BJ (cell line): ENCODE results near the gene MFF. TPM values are rescaled to one million over a fixed set of nuclear protein-coding genes. Genes with fewer than 3 reads are reported as not detected.

Experiments used
- CTCF ChIA-PET: fragments of 350-600 bp; formaldehyde crosslinking; extraction: SDS; loops from one replicate; lab custom pipeline; 2021; ENCODE audit warnings: antibody characterized with exemption, inconsistent platforms; lab: Yijun Ruan, JAX
- POLR2A ChIA-PET: fragments of 300-600 bp; sonication (Branson Sonifier 250); formaldehyde crosslinking; extraction: SDS; loops from one replicate; lab custom pipeline; 2021; ENCODE audit warnings: antibody characterized with exemption; lab: Charles Lee
- DNase-seq: peaks from one replicate; pipeline ENCODE4 v3.0.0-alpha.2; 2011; ENCODE audit warnings: low read depth
- H3K27me3 ChIP-seq: 2 replicates; pipeline ENCODE4 v1.6.0; 2011; ENCODE audit warnings: low read length; ENCODE audit not compliant: control insufficient read depth, insufficient read depth
- H3K36me3 ChIP-seq: 2 replicates; pipeline ENCODE4 v1.5.1; 2011; ENCODE audit warnings: low read length; ENCODE audit not compliant: control insufficient read depth, insufficient read depth
- H3K4me3 ChIP-seq: 2 replicates; pipeline ENCODE4 v1.5.1; 2011; ENCODE audit warnings: low read depth, mild to moderate bottlenecking, control low read depth, low read length
- polyA plus RNA-seq: library from polyadenylated mRNA; depleted of rRNA; stranded (reverse); fragments of >200 nt; gene quantifications from 2 replicates; pipeline ENCODE4 v1.2.3, GENCODE V29; 2011
- TF ChIP-seq, protein P1 (sequence below): IDR thresholded peaks from 2 replicates; pipeline ENCODE4 v1.5.1; 2011; ENCODE audit warnings: low read depth, mild to moderate bottlenecking, control low read depth, inconsistent platforms, low read length, moderate library complexity; ENCODE audit not compliant: insufficient read depth

The MFF gene
- polyA plus RNA-seq, 1 experiment = 56.0 TPM

DNA sequence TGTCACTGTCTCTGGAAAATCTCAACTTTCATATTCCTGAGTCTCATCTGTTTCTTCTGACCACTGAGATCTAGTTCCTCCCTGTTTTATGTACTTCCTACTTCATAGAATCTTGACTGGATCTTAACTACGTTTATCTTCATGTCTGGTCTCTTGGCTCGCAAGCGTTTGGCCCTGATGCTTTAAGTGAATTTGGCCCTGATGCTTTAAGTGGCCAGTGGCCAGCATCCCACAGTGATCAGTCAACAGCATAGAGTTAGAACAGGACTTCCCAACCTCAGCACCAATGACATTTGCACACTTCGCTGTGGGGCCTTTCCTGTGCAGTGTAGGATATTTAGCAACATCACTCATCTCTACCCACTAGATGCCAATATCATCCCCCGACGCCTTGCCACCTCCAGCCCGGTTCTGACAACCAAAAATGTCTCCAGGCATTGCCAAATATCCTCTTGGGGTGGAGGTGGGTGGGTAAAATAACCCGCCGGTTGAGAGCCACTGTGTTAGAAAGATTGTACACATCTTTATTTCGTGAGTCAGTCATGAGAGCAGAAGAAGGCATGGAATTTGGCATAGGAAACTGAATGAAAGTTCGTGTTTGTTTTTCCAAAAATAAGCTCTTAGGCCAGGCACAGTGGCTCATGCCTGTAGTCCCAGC lies 41.8 kb downstream of the MFF start:
- Histone ChIP-seq H3K4me3 (no peak overlapping the region), H3K36me3 (no peaks in the 10 kb centered on the region), H3K27me3 (no peaks in the 10 kb centered on the region)
- TF ChIP-seq, protein P1, sequence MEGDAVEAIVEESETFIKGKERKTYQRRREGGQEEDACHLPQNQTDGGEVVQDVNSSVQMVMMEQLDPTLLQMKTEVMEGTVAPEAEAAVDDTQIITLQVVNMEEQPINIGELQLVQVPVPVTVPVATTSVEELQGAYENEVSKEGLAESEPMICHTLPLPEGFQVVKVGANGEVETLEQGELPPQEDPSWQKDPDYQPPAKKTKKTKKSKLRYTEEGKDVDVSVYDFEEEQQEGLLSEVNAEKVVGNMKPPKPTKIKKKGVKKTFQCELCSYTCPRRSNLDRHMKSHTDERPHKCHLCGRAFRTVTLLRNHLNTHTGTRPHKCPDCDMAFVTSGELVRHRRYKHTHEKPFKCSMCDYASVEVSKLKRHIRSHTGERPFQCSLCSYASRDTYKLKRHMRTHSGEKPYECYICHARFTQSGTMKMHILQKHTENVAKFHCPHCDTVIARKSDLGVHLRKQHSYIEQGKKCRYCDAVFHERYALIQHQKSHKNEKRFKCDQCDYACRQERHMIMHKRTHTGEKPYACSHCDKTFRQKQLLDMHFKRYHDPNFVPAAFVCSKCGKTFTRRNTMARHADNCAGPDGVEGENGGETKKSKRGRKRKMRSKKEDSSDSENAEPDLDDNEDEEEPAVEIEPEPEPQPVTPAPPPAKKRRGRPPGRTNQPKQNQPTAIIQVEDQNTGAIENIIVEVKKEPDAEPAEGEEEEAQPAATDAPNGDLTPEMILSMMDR = no peak
- CTCF ChIA-PET = no interaction called here
- DNase-seq = no peak
- POLR2A ChIA-PET = interaction anchor here (0.7 kb wide), 1 partner anchor 1032 kb away, joined by 4 read pairs; no protein-coding TSS in a partner anchor

DNA sequence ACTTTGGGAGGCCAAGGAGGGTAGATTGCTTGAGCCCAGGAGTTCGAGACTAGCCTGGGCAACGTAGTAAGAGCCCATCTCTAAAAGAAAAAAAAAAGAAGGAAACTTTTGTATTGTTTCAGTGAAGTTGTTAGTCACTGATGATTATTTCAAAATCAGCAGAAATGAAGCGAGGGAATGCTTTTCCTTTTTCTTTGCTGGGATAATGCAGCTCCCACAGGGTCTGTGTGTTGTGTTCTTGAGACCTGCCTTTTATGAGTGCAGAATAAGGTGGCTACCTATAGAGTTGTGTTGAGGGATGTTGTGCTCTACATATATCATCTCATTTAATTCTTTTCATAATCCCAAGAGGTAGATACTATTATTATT lies 42.4 kb downstream of the MFF start:
- ChIA-PET POLR2A (interaction anchor here (0.6 to 0.7 kb wide), 2 partner anchors 39 to 1032 kb away, joined by 3 to 4 read pairs; no protein-coding TSS in a partner anchor), CTCF (no interaction called here)
- DNase-seq = no peak
- H3K27me3 ChIP-seq = no peaks in the 10 kb centered on the region
- H3K4me3 ChIP-seq = no peak overlapping the region
- TF ChIP-seq, protein P1 = no peak
- H3K36me3 ChIP-seq = no peaks in the 10 kb centered on the region

DNA sequence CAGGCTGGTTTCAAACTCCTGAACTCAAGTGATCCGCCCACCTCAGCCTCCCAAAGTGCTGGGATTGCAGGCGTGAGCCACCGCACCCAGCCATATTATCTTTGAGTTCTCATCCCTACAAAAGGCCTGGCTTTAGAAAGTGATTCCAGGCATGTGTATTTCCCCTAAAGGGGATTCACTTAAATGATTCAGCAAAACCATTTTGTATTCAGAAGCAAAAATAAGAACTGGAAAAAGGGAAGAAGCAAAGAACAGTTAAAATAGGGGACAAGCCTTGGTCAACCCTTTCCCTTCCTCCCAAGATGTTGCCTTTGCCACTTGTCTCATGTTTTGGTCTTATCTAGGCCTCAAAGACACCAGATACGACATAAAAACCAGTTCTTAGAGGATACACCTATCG lies 43.5 kb downstream of the MFF start:
- POLR2A ChIA-PET = no interaction called here
- DNase-seq = no peak
- TF ChIP-seq, protein P1 = no peak
- CTCF ChIA-PET = no interaction called here
- no peak overlapping the region for H3K4me3 ChIP-seq
- no peaks in the 10 kb centered on the region for H3K36me3 ChIP-seq
- no peaks in the 10 kb centered on the region for H3K27me3 ChIP-seq

DNA sequence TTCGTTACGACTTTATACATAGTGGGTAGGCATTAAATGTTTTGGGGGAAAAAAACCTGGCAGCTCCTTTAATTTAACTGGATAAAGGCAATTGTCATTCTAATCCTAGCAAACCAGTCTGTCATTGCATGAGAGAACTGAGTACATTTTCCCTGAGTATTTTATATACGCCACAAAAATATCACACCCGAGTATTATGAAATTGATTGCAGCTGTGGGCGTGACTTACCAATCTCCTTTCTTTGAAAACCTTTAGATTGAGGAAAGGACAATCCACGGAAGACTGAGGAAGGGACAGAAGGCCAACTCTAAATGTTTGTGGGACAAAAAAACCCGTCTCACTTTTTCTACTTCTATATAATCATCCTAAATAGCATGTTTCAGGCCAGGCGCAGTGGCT lies 45.0 kb downstream of the MFF start:
- TF ChIP-seq, protein P1 = no peak
- H3K27me3 ChIP-seq = no peaks in the 10 kb centered on the region
- ChIA-PET CTCF (no interaction called here), POLR2A (no interaction called here)
- no peaks in the 10 kb centered on the region for H3K36me3 ChIP-seq
- no peak for DNase-seq
- H3K4me3 ChIP-seq = no peak overlapping the region

DNA sequence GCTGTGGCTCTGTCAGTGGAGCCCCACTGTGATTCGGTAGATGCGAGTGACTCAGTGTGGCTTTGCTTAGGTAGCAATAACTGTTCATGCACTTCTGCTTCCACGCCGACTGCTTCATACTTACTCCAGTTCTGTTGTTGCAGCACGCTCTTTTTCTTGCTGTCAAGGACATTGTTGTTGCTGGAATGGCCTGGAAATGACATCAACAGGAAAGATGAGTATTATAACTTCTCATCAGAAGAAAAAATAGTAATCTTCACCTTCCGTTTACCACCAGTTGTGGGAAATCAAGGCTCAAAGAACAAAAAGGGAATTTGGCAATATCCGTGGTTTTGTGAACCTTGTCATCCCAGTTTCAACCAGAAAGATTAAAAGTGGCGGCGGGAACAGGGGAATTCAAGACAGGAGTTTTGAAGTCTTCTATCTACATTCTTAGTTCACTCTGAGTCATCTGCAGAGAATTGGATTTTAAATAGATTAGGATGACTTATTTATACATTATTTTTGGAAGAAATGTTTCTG lies 45.8 kb downstream of the MFF start:
- no peaks in the 10 kb centered on the region for H3K36me3 ChIP-seq
- H3K4me3 ChIP-seq = no peak overlapping the region
- TF ChIP-seq, protein P1 = no peak
- DNase-seq = no peak
- no peaks in the 10 kb centered on the region for H3K27me3 ChIP-seq
- ChIA-PET POLR2A (no interaction called here), CTCF (no interaction called here)
